Mucosa of rectum (tissue), 2 donors: Measurements from ENCODE around the gene C5.

ENCODE experiments used
- H3K27ac ChIP-seq, 2 donors: one replicate each; pipeline ENCODE4 v1.7.0; 2013; ENCODE audit warnings: inconsistent platforms in 2 of 2, low read depth in 2 of 2, low read length in 2 of 2
- H3K27me3 ChIP-seq, 2 donors: one replicate each; pipeline ENCODE4 v1.7.0; 2013; ENCODE audit warnings: low read length in 2 of 2; ENCODE audit not compliant: control insufficient read depth in 2 of 2, insufficient read depth in 2 of 2
- H3K36me3 ChIP-seq, 2 donors: one replicate each; pipeline ENCODE4 v1.7.0; 2013; ENCODE audit warnings: low read length in 2 of 2; ENCODE audit not compliant: control insufficient read depth in 2 of 2, insufficient read depth in 2 of 2
- H3K4me1 ChIP-seq, 2 donors: one replicate each; pipeline ENCODE4 v1.7.0; 2013; ENCODE audit warnings: low read length in 2 of 2, mild to moderate bottlenecking in 1 of 2; ENCODE audit not compliant: control insufficient read depth in 2 of 2, insufficient read depth in 2 of 2
- H3K4me3 ChIP-seq, 2 donors: one replicate each; pipeline ENCODE4 v1.7.0; 2013; ENCODE audit warnings: low read length in 2 of 2
- H3K9ac ChIP-seq, 2 donors: one replicate each; pipeline ENCODE4 v1.7.0; 2013; ENCODE audit warnings: low read length in 2 of 2, low read depth in 1 of 2, mild to moderate bottlenecking in 1 of 2
- H3K9me3 ChIP-seq, 2 donors: one replicate each; pipeline ENCODE4 v1.7.0; 2013; ENCODE audit warnings: low read length in 2 of 2; ENCODE audit not compliant: control insufficient read depth in 2 of 2
- donor health status: healthy.
- donor health status: Normal muscosa, but diverticular disease.

C5 gene

DNA sequence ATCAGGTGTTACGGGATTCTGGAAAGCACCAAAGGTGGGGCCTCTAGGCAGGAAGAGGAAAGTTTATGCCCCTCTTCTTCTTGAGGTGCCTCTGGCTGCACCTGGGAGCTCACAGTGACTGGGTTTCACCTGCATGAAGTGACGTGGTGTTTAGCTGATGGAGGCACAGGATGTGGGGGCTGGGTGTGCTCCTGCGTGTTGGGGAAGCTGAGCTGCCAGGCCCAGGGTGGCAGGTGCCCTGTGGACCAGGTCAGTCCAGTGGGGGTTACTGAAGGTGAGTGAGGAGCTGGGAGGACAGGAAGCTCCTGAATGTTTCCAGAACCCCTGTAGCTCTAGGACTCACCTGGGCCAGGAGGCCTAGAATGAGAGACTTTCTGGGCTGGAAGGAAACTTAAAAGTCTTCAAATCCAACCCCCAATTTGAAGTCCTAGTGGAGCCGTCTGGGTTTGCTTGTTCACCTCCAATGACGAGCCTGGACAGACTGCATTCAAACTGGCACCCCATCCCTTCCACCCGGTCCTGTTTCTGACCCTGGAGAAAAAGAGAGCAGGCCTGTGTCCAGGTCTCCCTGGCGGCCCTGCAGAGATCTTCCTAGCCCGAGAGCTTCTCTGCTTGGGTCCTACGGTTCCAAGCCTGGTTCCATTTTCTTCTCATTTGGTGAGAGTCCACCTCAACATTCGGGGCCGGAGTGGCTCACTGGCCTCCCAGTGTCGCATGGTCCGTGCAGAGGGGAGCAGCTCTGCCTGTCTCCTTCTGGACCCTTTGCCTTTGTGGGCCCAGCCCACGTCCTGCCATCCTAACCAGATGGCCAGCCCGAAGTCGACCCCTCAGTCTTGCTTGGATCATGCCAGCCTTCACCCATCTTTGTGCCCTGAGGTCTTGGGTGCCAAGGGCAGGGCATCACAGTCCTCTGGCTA is 145.8 kb downstream of the C5 start:
- no peaks in the 10 kb centered on the region for H3K27me3 ChIP-seq

DNA sequence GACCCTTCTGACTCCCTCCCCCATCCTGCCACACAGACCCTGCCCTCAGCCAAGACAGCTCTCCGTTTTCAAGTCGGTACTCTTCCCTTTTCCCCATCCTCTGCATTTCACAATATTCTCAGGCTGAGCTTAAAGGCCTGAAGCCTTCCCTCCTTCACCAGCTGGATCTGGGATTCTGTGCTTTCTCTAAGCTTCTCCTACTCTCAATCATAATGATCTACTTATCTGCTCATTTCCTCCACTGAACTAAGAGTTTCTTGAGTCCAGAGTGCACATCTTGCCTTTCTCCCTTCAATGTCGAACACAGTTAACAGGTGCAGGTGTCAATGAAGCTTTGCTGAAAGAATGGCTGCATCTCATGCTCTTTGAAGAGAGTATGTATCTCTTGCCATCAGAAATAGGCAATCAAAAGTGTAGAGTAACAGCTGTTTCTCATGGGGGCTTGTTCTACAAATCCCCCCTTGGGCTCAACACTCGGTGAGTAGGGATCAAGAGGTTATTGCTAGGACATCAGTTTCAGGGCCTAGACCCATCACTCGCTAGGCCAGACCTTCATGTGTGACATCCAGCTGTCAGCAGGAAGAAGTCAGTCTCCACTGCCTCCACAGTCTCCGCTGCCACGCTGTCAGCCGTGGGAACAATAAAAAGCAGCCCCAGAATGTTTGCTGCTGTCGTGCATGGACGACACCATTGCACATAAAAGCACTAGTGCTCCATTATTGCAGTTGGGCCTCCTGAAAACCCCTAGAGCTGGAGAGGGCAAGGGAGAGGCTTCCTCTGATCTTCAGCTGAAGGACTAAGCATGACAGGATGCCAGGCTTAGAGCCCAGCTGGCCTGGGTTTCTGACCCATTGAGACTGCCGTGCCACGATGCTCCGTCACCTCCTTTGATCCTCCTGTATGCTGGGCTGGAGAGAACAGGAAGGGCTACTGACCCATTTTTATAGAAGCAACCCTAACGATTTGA is 147.2 kb downstream of the C5 start:
- H3K9me3 ChIP-seq: no peaks in the 10 kb centered on the region
- H3K9ac ChIP-seq: no peak overlapping the region
- H3K27ac ChIP-seq: peak overlapping the region in 1 of 2 donors; percentile 17
- no peak overlapping the region for H3K4me3 ChIP-seq
- H3K27me3 ChIP-seq: no peaks in the 10 kb centered on the region
- H3K4me1 ChIP-seq: peaks cover 0 to 3% of the 10 kb centered on the region in 2 donors
- H3K36me3 ChIP-seq: no peaks in the 10 kb centered on the region

More for the DNA sequence above, 145.8 kb downstream of the C5 start:
- Histone ChIP-seq H3K4me3 (no peak overlapping the region), H3K4me1 (peaks cover 0 to 3% of the 10 kb centered on the region in 2 donors), H3K9ac (no peak overlapping the region), H3K9me3 (no peaks in the 10 kb centered on the region), H3K36me3 (no peaks in the 10 kb centered on the region), H3K27ac (peak overlapping the region in 1 of 2 donors; percentile 17)
